Stomach (tissue), 9 donors: ENCODE results near the gene CD38. TPM values are rescaled to one million over a fixed set of nuclear protein-coding genes. Genes with fewer than 3 reads are reported as not detected.
A peak's percentile ranks its signal among the peaks of the same experiment; 100 is the strongest.

Experiments used
- DNase-seq, 2 donors: peaks; one replicate each; pipeline versions ENCODE4 v3.0.0 to v3.0.0-alpha.2; 2013 to 2019
- H3K27ac ChIP-seq, 5 donors: fragments of 200-600 bp in 4 of 5; sonication (generic) in 4 of 5; one replicate each; pipeline ENCODE4 v1.5.1; 2013 to 2019; ENCODE audit warnings: mild to moderate bottlenecking in 1 of 5, moderate library complexity in 1 of 5
- H3K27me3 ChIP-seq, 3 donors: fragments of 200-600 bp; sonication (generic); one replicate each; pipeline ENCODE4 v1.5.1; 2017 to 2019; ENCODE audit warnings: mixed run types in 1 of 3
- H3K36me3 ChIP-seq, 4 donors: fragments of 200-600 bp; sonication (generic); 1 replicate in 3 of 4; 2 replicates in 1 of 4; pipeline ENCODE4 v1.5.1; 2016 to 2019
- H3K4me1 ChIP-seq, 4 donors: fragments of 200-600 bp; sonication (generic); one replicate each; pipeline ENCODE4 v1.5.1; 2016 to 2019
- H3K4me3 ChIP-seq, 4 donors: fragments of 200-600 bp; sonication (generic) in 3 of 4; one replicate each; pipeline ENCODE4 v1.5.1; 2016 to 2019; ENCODE audit warnings: mild to moderate bottlenecking in 1 of 4
- H3K9me3 ChIP-seq, 4 donors: fragments of 200-600 bp; sonication (generic); one replicate each; pipeline ENCODE4 v1.5.1; 2016 to 2019
- EP300 ChIP-seq: sonication (generic); formaldehyde crosslinking; IDR thresholded peaks from one replicate; pipeline ENCODE4 v1.6.1; 2017; ENCODE audit warnings: antibody characterized with exemption
- POLR2A ChIP-seq, 4 donors: fragments of 450-650 bp; IDR thresholded peaks; one replicate each; pipeline ENCODE4 v1.6.1; 2016; ENCODE audit warnings: antibody characterized with exemption in 4 of 4, control low read depth in 2 of 4, mild to moderate bottlenecking in 1 of 4, moderate library complexity in 1 of 4
- POLR2AphosphoS5 ChIP-seq, 3 donors: sonication (generic); formaldehyde crosslinking; IDR thresholded peaks; one replicate each; pipeline ENCODE4 v1.6.1; 2016; ENCODE audit warnings: antibody characterized with exemption in 3 of 3
- WGBS, 5 donors: extraction: QIAGEN DNeasy Blood & Tissue Kit in 3 of 5; methylation state at CpG; one replicate each; pipeline versions ENCODE4 v1.1.5 to v1.1.7; 2013 to 2018; 5-methylcytosine and 5-hydroxymethylcytosine counted together
- intact Hi-C: fragments of 100-400 bp; cut with DNase I; formaldehyde crosslinking; loops from one replicate; pipeline ENCODE4 v1.15.1; 2023; ENCODE audit warnings: low total_unique reads
- polyA plus RNA-seq, 3 donors: library from polyadenylated mRNA; stranded (reverse); fragments of 200-250 nt; gene quantifications; one replicate each; pipeline ENCODE4 v1.2.3, GENCODE V29; 2013
- total RNA-seq, 5 donors: library from RNA; depleted of rRNA; stranded (reverse); fragments of >200 nt; gene quantifications; one replicate each; pipeline versions ENCODE4 v1.1.0 to v1.2.3, GENCODE V29; 2014 to 2016
- TF ChIP-seq, protein P1 (sequence below), 7 experiments: fragments of 450-650 bp in 4 of 7; fragments of 200-600 bp in 3 of 7; sonication (generic) in 3 of 7; IDR thresholded peaks; one replicate each; pipeline ENCODE4 v1.5.1; 2016 to 2019; ENCODE audit warnings: antibody characterized with exemption in 7 of 7, control low read depth in 2 of 7, mild to moderate bottlenecking in 1 of 7
- donor health status: healthy with polysubstance abuse.
- donor health status: Bipolar disorder and iron deficiency.
- donor health status: healthy.

The CD38 gene
- total and polyA plus RNA-seq, 8 donors: 0.62 to 44.9 (median 2.2) TPM

DNA sequence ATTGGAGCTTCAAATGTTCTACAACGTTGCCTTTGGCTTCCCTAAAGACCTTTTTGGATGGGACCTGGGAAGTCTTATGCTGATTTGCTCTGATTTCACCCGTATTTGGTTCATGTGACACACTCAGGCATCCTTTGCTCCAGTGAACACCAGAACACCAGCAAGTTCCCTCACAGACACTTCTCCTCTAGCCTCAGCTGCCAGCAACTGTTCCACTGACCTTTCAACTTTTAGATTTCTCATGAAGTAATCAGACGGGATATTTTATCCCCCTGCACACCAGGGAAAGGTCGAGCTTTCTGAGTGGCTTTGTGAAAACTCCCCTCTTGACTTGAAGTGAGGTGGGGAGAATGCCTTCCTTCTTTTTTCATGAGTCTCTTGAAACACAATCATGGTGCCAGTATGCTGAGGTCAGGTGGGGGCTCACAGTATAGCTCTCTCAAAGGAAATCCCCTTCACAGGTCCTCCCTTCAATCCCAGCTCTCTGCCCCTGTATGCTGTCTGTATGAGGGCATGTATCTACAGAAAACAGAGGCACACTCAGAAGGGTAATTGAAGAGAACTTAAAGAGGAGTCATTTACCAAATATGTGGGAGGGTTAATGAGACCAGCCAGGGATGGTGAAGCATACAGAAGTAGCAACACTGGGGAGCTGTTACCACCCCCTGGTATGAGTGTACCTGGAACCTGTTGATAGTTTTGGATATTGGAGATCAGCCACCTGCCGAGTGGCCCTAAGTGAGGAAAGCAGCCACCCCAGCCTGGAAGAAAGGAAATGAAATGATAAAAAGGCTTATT lies 97.7 kb downstream of the CD38 start:
- no peaks in the 10 kb centered on the region for H3K36me3 ChIP-seq
- WGBS, 5 donors: 62 to 77% (median 70%) methylated on average over 5 of the region's 5 CpGs
- H3K4me1 ChIP-seq: no peaks in the 10 kb centered on the region
- intact Hi-C loops: no loop called here
- TF ChIP-seq, protein P1, sequence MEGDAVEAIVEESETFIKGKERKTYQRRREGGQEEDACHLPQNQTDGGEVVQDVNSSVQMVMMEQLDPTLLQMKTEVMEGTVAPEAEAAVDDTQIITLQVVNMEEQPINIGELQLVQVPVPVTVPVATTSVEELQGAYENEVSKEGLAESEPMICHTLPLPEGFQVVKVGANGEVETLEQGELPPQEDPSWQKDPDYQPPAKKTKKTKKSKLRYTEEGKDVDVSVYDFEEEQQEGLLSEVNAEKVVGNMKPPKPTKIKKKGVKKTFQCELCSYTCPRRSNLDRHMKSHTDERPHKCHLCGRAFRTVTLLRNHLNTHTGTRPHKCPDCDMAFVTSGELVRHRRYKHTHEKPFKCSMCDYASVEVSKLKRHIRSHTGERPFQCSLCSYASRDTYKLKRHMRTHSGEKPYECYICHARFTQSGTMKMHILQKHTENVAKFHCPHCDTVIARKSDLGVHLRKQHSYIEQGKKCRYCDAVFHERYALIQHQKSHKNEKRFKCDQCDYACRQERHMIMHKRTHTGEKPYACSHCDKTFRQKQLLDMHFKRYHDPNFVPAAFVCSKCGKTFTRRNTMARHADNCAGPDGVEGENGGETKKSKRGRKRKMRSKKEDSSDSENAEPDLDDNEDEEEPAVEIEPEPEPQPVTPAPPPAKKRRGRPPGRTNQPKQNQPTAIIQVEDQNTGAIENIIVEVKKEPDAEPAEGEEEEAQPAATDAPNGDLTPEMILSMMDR (IDR thresholded peaks at IDR 0.05): no peak
- TF ChIP-seq POLR2AphosphoS5 (IDR thresholded peaks at IDR 0.05): no peak
- no peak for TF ChIP-seq EP300
- TF ChIP-seq POLR2A (IDR thresholded peaks at IDR 0.05): no peak
- H3K9me3 ChIP-seq: peaks cover 0 to 7% (median 2%) of the 10 kb centered on the region in 4 donors
- DNase-seq: no peak
- peaks cover 0 to 6% (median 0%) of the 10 kb centered on the region in 3 donors for H3K27me3 ChIP-seq
- H3K4me3 ChIP-seq: no peak overlapping the region
- H3K27ac ChIP-seq: no peak overlapping the region

DNA sequence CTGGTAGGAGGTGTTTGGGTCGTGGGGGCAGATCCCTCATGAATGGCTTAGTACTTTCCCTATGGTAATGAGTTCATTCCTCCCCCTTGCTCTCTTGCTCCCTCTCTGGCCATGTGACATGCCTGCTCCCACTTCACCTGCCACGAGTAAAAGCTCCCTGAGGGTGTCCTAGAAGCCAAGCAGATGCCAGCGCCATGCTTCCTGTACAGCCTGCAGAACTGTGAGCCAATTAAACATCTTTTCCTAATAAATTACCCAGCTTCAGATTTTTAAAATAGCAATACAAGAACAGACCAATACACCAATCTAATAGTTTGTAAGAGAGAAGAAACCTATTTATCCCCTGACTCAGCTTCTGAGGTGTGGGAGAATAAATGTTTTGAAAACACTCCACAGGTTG lies 99.9 kb downstream of the CD38 start:
- H3K27me3 ChIP-seq: peaks cover 0 to 6% (median 0%) of the 10 kb centered on the region in 3 donors
- 82 to 96% (median 88%) methylated on average over 3 of the region's 3 CpGs for WGBS, 5 donors
- intact Hi-C loops: no loop called here
- H3K36me3 ChIP-seq: no peaks in the 10 kb centered on the region
- H3K27ac ChIP-seq: no peak overlapping the region
- no peaks in the 10 kb centered on the region for H3K4me1 ChIP-seq
- no peak for DNase-seq
- TF ChIP-seq POLR2A (IDR thresholded peaks at IDR 0.05) (no peak), POLR2AphosphoS5 (IDR thresholded peaks at IDR 0.05) (no peak), EP300 (no peak)
- TF ChIP-seq, protein P1 (IDR thresholded peaks at IDR 0.05): no peak
- no peak overlapping the region for H3K4me3 ChIP-seq
- peaks cover 0 to 7% (median 2%) of the 10 kb centered on the region in 4 donors for H3K9me3 ChIP-seq

DNA sequence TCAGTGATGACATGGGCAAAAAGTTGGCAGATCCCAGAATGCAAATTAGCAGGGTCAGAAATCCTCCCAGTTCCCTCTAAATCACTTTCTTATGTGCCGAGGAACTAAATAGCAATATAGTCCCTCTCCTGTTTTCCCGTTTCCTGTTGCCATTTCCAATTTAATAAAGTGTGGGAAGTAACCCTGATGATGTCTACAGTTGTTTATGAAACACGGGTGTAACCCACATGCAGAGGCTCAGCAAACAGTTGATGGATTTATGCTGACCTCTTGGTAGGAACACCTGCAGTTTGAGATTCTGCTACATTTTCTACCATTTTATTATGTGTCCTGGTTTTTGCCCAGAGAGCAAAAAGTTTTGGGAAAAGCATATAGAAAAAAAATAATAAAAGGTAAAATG lies 103.7 kb downstream of the CD38 start:
- no peaks in the 10 kb centered on the region for H3K27me3 ChIP-seq
- WGBS, 5 donors: 59 to 69% (median 62%) methylated on average over 3 of the region's 3 CpGs
- TF ChIP-seq EP300 (no peak), POLR2AphosphoS5 (IDR thresholded peaks at IDR 0.05) (no peak), POLR2A (IDR thresholded peaks at IDR 0.05) (no peak)
- TF ChIP-seq, protein P1 (IDR thresholded peaks at IDR 0.05): no peak
- H3K36me3 ChIP-seq: no peaks in the 10 kb centered on the region
- no peak overlapping the region for H3K27ac ChIP-seq
- H3K4me3 ChIP-seq: no peak overlapping the region
- intact Hi-C loops: loop anchor here (5.0 to 10.0 kb wide), 2 partner anchors 75 to 393 kb away; no protein-coding TSS in a partner anchor
- DNase-seq: no peak
- H3K9me3 ChIP-seq: peaks cover 0 to 7% (median 2%) of the 10 kb centered on the region in 4 donors
- H3K4me1 ChIP-seq: no peaks in the 10 kb centered on the region

DNA sequence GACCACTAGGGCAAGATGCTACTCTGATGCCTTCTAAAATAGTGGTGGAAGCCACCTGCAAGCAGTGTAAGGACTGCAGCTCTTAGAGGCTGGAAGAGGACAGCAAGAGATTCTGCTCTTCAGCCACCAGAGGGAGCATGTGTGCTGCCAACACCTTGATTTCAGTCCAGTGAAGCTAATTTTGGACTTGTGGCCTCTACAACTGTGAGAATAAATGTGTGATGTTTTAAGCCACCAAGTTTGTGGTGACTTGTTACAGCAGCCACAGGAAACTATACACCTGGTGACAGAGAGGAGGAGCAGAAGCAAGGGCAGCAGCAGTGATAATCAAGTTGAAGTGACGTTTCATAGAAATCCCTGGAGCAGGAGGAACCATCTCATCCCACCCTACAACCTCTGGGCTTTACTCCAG lies 104.6 kb downstream of the CD38 start:
- TF ChIP-seq POLR2A (IDR thresholded peaks at IDR 0.05) (no peak), EP300 (no peak), POLR2AphosphoS5 (IDR thresholded peaks at IDR 0.05) (no peak)
- TF ChIP-seq, protein P1 (IDR thresholded peaks at IDR 0.05): peak in 5 of 7 experiments; percentile 62 to 84 (median 84)
- H3K36me3 ChIP-seq: no peaks in the 10 kb centered on the region
- intact Hi-C loops: loop anchor here (5.0 to 10.0 kb wide), 2 partner anchors 75 to 392 kb away; no protein-coding TSS in a partner anchor
- peaks cover 0 to 6% (median 2%) of the 10 kb centered on the region in 4 donors for H3K9me3 ChIP-seq
- no peaks in the 10 kb centered on the region for H3K27me3 ChIP-seq
- DNase-seq: peak; percentile 39 to 90
- H3K4me1 ChIP-seq: no peaks in the 10 kb centered on the region
- H3K4me3 ChIP-seq: no peak overlapping the region
- WGBS, 5 donors: 83 to 96% (median 89%) methylated on average over 1 of the region's 1 CpG
- no peak overlapping the region for H3K27ac ChIP-seq
